GM21717 (cell line): ENCODE results near the gene TBC1D14.
A peak's percentile ranks its signal among the peaks of the same experiment; 100 is the strongest.

ENCODE experiments used
- ATAC-seq: cut with Tn5 transposase; IDR thresholded peaks from one replicate; pipeline ENCODE4 v1.9.1; 2021; ENCODE audit warnings: mild to moderate bottlenecking, moderate library complexity; ENCODE audit not compliant: unreplicated experiment

Gene TBC1D14

GRCh38 chr4:7034262-7035081, 124.8 kb downstream of the TBC1D14 start:
- ATAC-seq = no peak

DNA sequence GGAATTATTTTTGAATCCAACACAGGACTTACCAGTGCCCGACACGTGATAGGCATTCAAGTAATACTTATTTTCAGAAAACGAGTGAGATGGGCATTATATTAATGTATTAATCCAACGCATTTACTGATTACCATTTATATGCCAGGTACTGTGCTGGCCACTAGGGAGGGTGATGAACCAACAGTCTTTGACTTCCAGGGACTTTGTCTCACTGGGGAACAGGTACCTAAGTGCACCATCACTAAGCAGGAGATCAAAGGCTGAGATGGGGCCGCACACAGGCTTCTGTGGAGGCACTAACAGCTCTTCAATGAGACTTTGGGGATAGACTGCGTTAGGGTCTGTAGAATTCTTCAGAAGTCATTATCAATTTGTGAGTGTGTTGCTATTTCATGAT, 127.8 kb downstream of the TBC1D14 start:
- no peak for ATAC-seq

DNA sequence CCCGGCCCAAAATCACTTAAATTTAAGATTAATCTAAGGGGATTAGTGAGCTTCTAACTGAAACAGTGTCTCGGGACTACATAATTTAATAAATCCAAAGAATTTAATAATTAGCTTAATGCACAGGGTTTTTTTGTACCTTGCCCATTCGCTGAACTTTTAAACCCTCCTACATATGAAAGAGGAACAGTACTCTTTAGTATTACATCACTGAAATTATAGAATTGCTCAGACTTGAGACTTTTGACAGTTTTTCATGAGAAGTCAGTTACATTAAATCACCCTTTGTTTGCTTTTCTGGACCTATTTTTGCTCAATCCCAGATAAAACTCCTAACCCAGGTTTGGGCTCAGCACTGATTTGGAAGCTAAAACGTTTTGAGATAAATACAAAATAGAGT, 131.1 kb downstream of the TBC1D14 start:
- ATAC-seq = no peak

GRCh38 chr4:7041246-7041645, 131.6 kb downstream of the TBC1D14 start:
- ATAC-seq = no peak

GRCh38 chr4:7041801-7042502, 132.3 kb downstream of the TBC1D14 start:
- no peak for ATAC-seq

DNA sequence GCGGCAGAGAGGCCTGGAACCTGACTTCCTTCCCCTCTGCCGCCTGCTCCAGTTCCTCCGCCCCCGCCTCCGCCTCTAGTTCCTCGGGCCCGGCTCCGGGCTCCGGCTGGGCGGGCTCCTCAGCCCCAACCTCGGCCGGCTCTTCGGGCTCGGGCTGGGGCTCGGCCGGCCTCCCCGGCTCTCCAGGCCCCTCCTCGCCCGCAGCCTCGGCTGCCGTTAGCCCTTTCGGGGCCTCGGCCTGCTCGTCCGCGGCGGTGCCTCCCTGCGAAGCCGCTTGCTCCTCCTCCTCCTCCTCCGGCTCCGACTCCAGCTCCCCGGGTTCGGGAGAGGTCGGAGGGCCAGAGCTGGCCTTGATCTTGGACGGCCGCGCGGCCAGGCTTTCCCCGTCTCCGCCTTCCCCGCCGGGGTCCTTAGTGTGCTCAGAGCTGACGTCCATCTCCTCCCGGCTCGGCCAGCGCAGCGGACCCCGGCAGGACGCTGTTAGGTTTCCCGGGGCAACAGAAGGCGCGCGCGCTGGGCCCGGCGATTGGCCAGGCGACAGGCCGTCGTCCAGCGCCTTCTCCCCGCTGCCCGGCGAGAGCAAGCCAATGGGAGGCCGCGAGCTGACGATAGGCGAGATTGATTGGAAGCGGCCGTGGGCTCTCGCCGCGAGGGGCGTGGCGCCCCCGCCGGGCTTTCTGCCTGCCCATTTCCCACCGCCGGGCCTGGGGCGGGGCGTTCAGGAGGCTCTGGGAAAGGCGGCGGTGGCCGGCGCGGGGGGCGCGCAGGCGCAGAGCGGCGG, 133.1 kb downstream of the TBC1D14 start:
- peak; percentile 72 for ATAC-seq

- ATAC-seq = peak; percentile 44
Measured at GRCh38 chr4:7043284-7044136, 133.9 kb downstream of the TBC1D14 start, which contains the start of gene TADA2B. Gene TADA2B, plus strand, starts transcription at chr4:7043372. Its CDS starts 208 bp downstream, at chr4:7043580.

GRCh38 chr4:7044137-7044930, 134.7 kb downstream of the TBC1D14 start:
- no peak for ATAC-seq

DNA sequence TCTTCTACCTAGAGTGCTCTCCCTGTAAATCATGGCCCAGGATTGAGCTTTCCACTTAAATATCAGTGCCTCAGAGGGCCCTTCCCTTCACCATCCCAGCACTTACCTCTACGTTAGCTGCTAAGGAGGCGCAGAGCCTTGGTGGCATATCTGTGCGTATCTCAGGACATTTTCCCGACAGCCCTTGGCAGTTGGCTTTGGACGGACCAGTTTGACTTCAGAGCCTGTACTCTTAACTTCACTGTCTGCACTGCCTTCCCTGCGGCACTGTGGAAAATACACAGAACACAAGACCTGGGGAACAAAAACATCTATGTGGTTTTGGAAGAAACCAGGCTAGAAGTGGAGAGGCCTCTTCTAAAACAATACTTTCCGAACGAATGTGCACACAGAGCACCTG, 135.9 kb downstream of the TBC1D14 start:
- ATAC-seq = no peak

- ATAC-seq = peak; percentile 21
Measured at GRCh38 chr4:7045961-7046921, 136.6 kb downstream of the TBC1D14 start.

DNA sequence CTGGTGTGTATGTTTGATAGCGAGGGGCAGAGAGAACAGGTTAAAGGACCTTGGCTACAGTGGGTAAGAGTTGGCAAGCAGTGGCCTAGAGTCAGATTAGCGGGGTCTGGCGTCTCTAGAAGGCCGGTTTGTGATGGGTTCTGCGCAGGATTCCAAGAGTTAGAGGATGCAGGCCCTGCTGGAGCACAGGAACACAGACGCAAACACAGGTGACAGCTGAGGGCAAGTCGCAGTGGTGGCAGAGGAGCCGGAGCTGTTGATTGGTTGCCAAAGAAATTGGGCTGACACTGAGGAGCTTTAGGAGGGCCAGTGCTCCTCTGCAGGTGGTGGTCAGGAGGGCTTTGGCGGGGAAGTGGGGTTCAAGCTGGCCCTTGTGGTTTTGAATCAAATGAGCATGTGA, 137.3 kb downstream of the TBC1D14 start:
- no peak for ATAC-seq

DNA sequence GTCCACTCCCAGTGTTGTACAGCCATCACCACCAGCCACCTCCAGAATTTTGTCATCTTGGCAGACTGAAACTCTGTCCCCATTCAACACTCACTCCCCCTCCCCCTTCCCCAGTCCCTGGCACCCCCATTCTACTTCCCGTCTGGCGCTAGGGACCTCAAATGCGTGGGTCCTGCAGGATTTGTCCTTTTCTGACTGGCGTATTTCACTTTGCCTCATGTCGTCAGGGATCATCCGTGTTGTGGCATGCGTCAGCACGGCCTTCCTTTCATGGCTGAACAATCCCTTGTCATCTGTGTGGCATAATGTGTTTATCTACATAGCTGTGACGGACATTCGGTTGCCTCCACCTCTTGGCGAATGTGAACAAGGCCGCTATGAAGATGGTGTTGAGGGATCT, 139.0 kb downstream of the TBC1D14 start:
- no peak for ATAC-seq

DNA sequence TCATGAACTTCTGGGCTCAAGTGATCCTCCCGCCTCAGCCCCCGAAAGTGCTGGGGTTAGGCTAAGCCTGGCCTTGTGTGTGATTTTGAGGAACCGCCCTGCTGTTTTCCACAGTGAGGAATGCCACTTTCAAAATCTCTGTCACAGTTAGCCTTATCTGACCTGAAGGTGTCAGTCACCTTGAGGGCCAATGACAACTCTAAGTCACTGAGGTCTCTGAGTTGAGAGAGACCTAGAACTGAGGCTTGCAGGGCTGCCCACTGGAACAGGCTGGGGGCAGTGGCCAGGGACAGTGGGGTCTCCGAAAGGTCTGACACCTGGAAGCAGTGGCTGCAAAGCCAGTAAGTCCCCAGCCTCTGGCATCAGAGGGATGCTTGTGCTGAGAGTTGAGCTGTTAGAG, 139.7 kb downstream of the TBC1D14 start:
- ATAC-seq = no peak

- ATAC-seq = no peak
Measured at GRCh38 chr4:7049739-7050138, 140.1 kb downstream of the TBC1D14 start.

DNA sequence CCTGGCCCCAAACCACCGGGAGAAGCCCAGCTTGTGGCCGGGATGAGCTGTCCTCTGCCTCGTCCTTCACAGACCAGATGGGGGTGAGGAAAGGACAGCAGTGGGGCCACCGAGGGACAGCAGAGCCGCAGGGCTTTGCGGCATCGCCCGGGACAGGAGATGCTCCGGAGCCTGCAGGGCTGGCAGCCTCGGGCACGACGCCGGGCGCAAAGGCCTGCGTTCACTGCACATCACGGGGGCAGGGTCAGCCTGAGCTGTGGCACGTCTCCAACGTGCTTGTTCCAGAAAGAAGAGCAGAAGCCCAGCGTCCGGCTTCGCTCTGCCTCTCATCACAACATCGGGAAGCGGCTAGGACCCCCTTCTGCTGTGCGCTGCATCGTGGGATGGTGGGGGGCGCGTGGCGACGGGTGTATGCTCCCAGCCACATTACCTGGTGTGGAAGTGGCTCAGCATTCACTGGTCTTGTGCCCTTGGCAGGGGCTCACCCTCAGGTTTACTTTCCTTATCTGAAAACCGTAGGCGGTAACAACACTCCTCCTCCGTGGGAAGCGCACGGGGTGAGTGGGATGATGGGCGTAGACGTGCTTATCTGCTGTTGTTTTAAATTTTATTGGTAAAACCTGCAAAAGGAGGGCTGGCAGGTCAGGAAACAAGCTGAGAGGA, 141.0 kb downstream of the TBC1D14 start:
- no peak for ATAC-seq

DNA sequence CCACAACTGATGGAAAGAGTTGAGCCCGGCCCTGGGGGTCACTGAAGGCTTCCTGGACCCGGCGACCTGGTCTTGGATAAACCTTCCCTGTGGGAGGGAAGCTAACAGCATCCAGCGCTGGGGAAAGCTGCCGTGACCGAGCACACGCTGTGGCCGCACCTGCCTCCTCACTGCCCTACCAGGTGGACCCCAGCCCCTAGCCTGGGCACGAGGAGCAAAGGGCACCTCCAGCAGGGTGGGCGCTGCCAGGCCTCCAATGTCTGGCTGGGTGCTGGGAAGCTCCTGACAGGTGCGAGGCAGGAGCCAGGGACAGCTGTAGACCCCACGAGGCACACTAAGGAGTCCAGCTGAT, 141.5 kb downstream of the TBC1D14 start:
- no peak for ATAC-seq

DNA sequence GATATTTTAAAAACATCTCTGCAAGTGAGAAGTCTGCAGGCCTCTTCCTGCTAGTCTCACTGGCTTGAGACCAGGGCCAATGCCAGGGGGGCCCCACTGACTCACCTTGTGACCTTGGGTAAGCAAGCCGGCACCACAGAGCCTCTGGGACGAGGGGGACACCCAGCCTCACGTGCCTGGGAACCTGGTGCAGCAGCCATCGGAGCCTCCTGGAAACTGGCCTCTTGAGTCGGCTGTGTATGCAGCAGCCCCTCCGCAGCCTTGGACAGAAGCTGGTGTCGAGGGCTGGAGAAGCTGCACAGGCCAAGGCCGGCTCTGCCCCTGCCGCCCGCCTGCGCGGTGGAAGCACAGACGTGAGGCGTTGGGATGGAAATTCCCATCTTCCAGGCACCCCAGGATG, 142.3 kb downstream of the TBC1D14 start:
- ATAC-seq = no peak

DNA sequence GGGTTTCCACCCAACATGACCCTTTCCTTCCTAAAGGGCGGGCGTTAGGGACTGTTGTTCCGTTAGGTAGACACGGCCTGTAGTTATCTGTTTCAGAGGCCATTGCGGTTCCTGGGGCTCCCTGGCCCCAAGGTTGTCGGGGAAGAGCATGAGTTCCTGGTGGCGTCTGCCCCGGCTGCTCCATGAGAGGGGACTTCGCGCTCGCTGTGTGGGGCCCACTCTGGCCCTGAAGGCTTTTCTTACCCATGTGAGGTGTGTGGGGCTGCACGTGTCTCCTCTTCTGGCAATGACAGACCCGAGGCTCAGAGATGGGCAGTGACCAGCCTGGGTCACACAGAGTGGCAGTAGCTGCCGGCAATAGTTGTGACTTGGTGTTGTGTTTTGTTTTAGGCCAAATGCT, 142.7 kb downstream of the TBC1D14 start:
- ATAC-seq = no peak
